Spleen (tissue), 11 donors: ENCODE results near the gene SLC30A5. TPM values are rescaled to one million over a fixed set of nuclear protein-coding genes. Genes with fewer than 3 reads are reported as not detected.
"Not testable (repeated sequence)": the region's sequence is repeated elsewhere in the genome, so short reads cannot be mapped to it uniquely, and the experiment has no call there.

Experiments used
- DNase-seq: peaks from one replicate; pipeline ENCODE4 v3.0.0-alpha.2; 2020
- H3K27ac ChIP-seq, 8 donors: fragments of 200-600 bp; sonication (generic) in 7 of 8; 1 replicate in 4 of 8; 2 replicates in 4 of 8; pipeline versions ENCODE4 v1.5.0 to v1.8.0; 2016 to 2021; ENCODE audit warnings: inconsistent platforms in 4 of 8, mild to moderate bottlenecking in 4 of 8, moderate library complexity in 1 of 8
- H3K27me3 ChIP-seq, 7 donors: fragments of 200-600 bp; sonication (generic) in 6 of 7; replicated peaks in 1 of 7; 1 replicate in 4 of 7; 2 replicates in 3 of 7; pipeline versions ENCODE4 v1.5.0 to v1.8.0; 2016 to 2021; ENCODE audit warnings: inconsistent platforms in 3 of 7, mild to moderate bottlenecking in 1 of 7
- H3K36me3 ChIP-seq, 6 donors: fragments of 200-600 bp; sonication (generic) in 5 of 6; 1 replicate in 4 of 6; 2 replicates in 2 of 6; pipeline versions ENCODE4 v1.5.0 to v1.8.0; 2016 to 2021; ENCODE audit warnings: inconsistent platforms in 2 of 6
- H3K4me1 ChIP-seq, 6 donors: fragments of 200-600 bp; sonication (generic) in 5 of 6; 1 replicate in 3 of 6; 2 replicates in 3 of 6; pipeline versions ENCODE4 v1.5.0 to v1.8.0; 2016 to 2021; ENCODE audit warnings: inconsistent platforms in 3 of 6
- H3K4me3 ChIP-seq, 8 donors: fragments of 200-600 bp; sonication (generic) in 7 of 8; 1 replicate in 4 of 8; 2 replicates in 4 of 8; pipeline versions ENCODE4 v1.5.0 to v1.8.0; 2016 to 2021; ENCODE audit warnings: inconsistent platforms in 4 of 8, mild to moderate bottlenecking in 4 of 8, moderate library complexity in 2 of 8
- H3K9me3 ChIP-seq, 8 donors: fragments of 200-600 bp; sonication (generic) in 7 of 8; 1 replicate in 4 of 8; 2 replicates in 4 of 8; pipeline versions ENCODE4 v1.5.0 to v1.8.0; 2016 to 2021; ENCODE audit warnings: inconsistent platforms in 4 of 8
- CTCF ChIP-seq, 11 experiments: fragments of 200-600 bp in 7 of 11; fragments of 450-650 bp in 4 of 11; sonication (generic) in 4 of 11; IDR thresholded peaks in 8 of 11; conservative IDR thresholded peaks in 3 of 11; 1 replicate in 7 of 11; 2 replicates in 4 of 11; pipeline versions ENCODE4 v1.4.0 to v1.8.0; 2016 to 2021; ENCODE audit warnings: antibody characterized with exemption in 11 of 11, inconsistent platforms in 4 of 11, mild to moderate bottlenecking in 1 of 11
- POLR2A ChIP-seq, 3 donors: fragments of 450-650 bp; IDR thresholded peaks; one replicate each; pipeline ENCODE4 v1.5.1; 2017; ENCODE audit warnings: antibody characterized with exemption in 3 of 3, mild to moderate bottlenecking in 1 of 3
- POLR2AphosphoS5 ChIP-seq, 3 donors: sonication (generic); formaldehyde crosslinking; IDR thresholded peaks; one replicate each; pipeline ENCODE4 v1.5.1; 2017; ENCODE audit warnings: antibody characterized with exemption in 3 of 3
- WGBS, 5 donors: extraction: QIAGEN DNeasy Blood & Tissue Kit in 3 of 5; methylation state at CpG; one replicate each; pipeline versions ENCODE4 v1.1.5 to v1.1.7; 2013 to 2018; 5-methylcytosine and 5-hydroxymethylcytosine counted together
- intact Hi-C: fragments of 100-400 bp; cut with DNase I; formaldehyde crosslinking; loops from one replicate; pipeline ENCODE4 v1.15.0; 2023; ENCODE audit warnings: low total_unique reads
- polyA plus RNA-seq, 3 donors: library from polyadenylated mRNA; stranded (reverse); fragments of 200-250 nt; gene quantifications; one replicate each; pipeline ENCODE4 v1.2.1, GENCODE V29; 2013
- total RNA-seq, 7 donors: library from RNA; depleted of rRNA in 3 of 7; stranded (reverse); fragments of >200 nt in 3 of 7; fragmentation: NEBNext Ultra II Directional in 4 of 7; extraction: Animal tissue kit (Norgen Biotek cat#: 25700) in 4 of 7; gene quantifications; one replicate each; pipeline versions ENCODE4 v1.1.0 to v1.2.1, GENCODE V29; 2016 to 2021
- donor health status: healthy with polysubstance abuse.
- donor health status: DM: no; HTN: no; CAD: no; lungs with moderate emphysema.
- donor health status: DM: no; HTN: no; CAD: no.
- donor health status: Bipolar disorder and iron deficiency.
- donor health status: healthy.
- donor health status: DM: no; HTN: no; CAD: no.
- donor health status: DM: yes; HTN: yes; CAD: no.

SLC30A5 gene
- total and polyA plus RNA-seq, 10 donors, result 24.3 to 53.4 (median 32.4) TPM

GRCh38 chr5:69103521-69103920 is 9.7 kb downstream of the SLC30A5 start:
- H3K27ac ChIP-seq, result no peak overlapping the region
- no peak for TF ChIP-seq POLR2A (IDR thresholded peaks at IDR 0.05)
- no peak for TF ChIP-seq CTCF (IDR thresholded peaks at IDR 0.05 in 8 of 11, conservative IDR thresholded peaks at IDR 0.05 in 3 of 11)
- TF ChIP-seq POLR2AphosphoS5 (IDR thresholded peaks at IDR 0.05), result no peak
- DNase-seq, result no peak
- intact Hi-C loops, result no loop called here
- H3K27me3 ChIP-seq, result no peaks in the 10 kb centered on the region
- peaks cover 0 to 97% (median 47%) of the 10 kb centered on the region in 6 donors for H3K36me3 ChIP-seq
- WGBS, 5 donors, result 64 to 79% (median 74%) methylated on average over 3 of the region's 3 CpGs
- no peak overlapping the region for H3K4me3 ChIP-seq
- peaks cover 0 to 36% (median 10%) of the 10 kb centered on the region in 6 donors for H3K4me1 ChIP-seq
- H3K9me3 ChIP-seq, result no peaks in the 10 kb centered on the region

- TF ChIP-seq POLR2A (IDR thresholded peaks at IDR 0.05), result no peak
- TF ChIP-seq CTCF (IDR thresholded peaks at IDR 0.05 in 8 of 11, conservative IDR thresholded peaks at IDR 0.05 in 3 of 11), result no peak
- TF ChIP-seq POLR2AphosphoS5 (IDR thresholded peaks at IDR 0.05), result no peak
- Histone ChIP-seq H3K4me3 (no peak overlapping the region), H3K9me3 (no peaks in the 10 kb centered on the region), H3K27me3 (no peaks in the 10 kb centered on the region), H3K27ac (peak overlapping the region in 5 of 8 donors; percentile 29 to 46 (median 33)), H3K36me3 (peaks cover 0 to 100% (median 65%) of the 10 kb centered on the region in 6 donors), H3K4me1 (peaks cover 0 to 18% (median 8%) of the 10 kb centered on the region in 6 donors)
- intact Hi-C loops, result no loop called here
- 48 to 62% (median 52%) methylated on average over 4 of the region's 4 CpGs for WGBS, 5 donors
- DNase-seq, result no peak
Observed at GRCh38 chr5:69105996-69106906, 12.4 kb downstream of the SLC30A5 start.

- 96 to 98% (median 96%) methylated on average over 7 of the region's 7 CpGs for WGBS, 5 donors
- intact Hi-C loops, DNase-seq, H3K9me3 ChIP-seq, H3K27me3 ChIP-seq, H3K27ac ChIP-seq, H3K4me3 ChIP-seq: not testable (repeated sequence)
- H3K4me1 ChIP-seq, result peaks cover 0 to 18% (median 8%) of the 10 kb centered on the region in 6 donors
- peaks cover 0 to 100% (median 77%) of the 10 kb centered on the region in 6 donors for H3K36me3 ChIP-seq
Observed at GRCh38 chr5:69108367-69108766, 14.6 kb downstream of the SLC30A5 start.

GRCh38 chr5:69113851-69114250 is 20.0 kb downstream of the SLC30A5 start:
- intact Hi-C loops, result no loop called here
- H3K27me3 ChIP-seq, result no peaks in the 10 kb centered on the region
- TF ChIP-seq POLR2A (IDR thresholded peaks at IDR 0.05), result no peak
- TF ChIP-seq CTCF (IDR thresholded peaks at IDR 0.05 in 8 of 11, conservative IDR thresholded peaks at IDR 0.05 in 3 of 11), result no peak
- TF ChIP-seq POLR2AphosphoS5 (IDR thresholded peaks at IDR 0.05), result no peak
- H3K9me3 ChIP-seq, result no peaks in the 10 kb centered on the region
- 88 to 98% (median 94%) methylated on average over 1 of the region's 1 CpG for WGBS, 5 donors
- no peaks in the 10 kb centered on the region for H3K4me1 ChIP-seq
- H3K4me3 ChIP-seq, result no peak overlapping the region
- H3K27ac ChIP-seq, result no peak overlapping the region
- no peak for DNase-seq
- peaks cover 0 to 100% (median 78%) of the 10 kb centered on the region in 6 donors for H3K36me3 ChIP-seq
